ENCODE measurements around the gene IQCK.

- TF ChIP-seq CTCF (IDR thresholded peaks at IDR 0.05 in 8 of 11, conservative IDR thresholded peaks at IDR 0.05 in 3 of 11) (no peak), POLR2A (IDR thresholded peaks at IDR 0.05) (no peak), POLR2AphosphoS5 (IDR thresholded peaks at IDR 0.05) (no peak)
These were observed 48.9 kb downstream of the IQCK start for GRCh38 chr16:19766988-19767387.
